NT2/D1 (cell line): ENCODE results near the gene RBPJ.

Experiments used
- SUZ12 ChIP-seq: IDR thresholded peaks from 2 replicates; pipeline ENCODE4 v1.6.1; 2011; ENCODE audit not compliant: insufficient read length, insufficient read depth; ENCODE audit errors: extremely low read depth
- YY1 ChIP-seq: IDR thresholded peaks from 2 replicates; pipeline ENCODE4 v1.6.1; 2011; ENCODE audit not compliant: insufficient read length, insufficient read depth
- ZNF274 ChIP-seq: IDR thresholded peaks from 2 replicates; pipeline ENCODE4 v1.6.1; 2011; ENCODE audit warnings: mild to moderate bottlenecking, low read depth, low read length

DNA sequence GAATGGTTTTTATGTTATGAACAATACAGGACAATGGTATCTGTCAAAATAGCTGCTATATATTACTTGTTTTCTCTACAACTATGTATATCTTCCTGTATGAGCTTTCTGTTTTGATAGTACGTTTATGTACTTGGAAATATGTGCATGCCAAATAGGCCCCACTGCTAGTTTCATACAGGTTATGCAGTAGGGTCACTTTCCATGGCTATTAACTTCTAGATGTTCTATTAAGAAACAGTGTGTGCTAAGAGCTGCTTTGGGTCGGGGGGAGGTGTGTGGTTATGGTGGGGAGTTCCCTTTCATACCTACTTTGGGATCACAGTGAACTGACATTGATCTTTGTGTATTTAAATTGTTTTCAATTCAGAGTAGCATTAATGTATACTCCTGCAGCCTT, 30.9 kb downstream of the RBPJ start:
- TF ChIP-seq SUZ12 (no peak), ZNF274 (no peak), YY1 (no peak)
